GM06990 (cell line): ENCODE results near the gene SIPA1L3.
A peak's percentile ranks its signal among the peaks of the same experiment; 100 is the strongest.

ENCODE experiments used
- DNase-seq: peaks from one replicate; pipeline ENCODE4 v3.0.0-alpha.2; 2011; ENCODE audit not compliant: insufficient read length; ENCODE audit errors: extremely low read depth
- H3K27me3 ChIP-seq: replicated peaks from 2 replicates; pipeline ENCODE4 v1.6.0; 2011; ENCODE audit warnings: low read length; ENCODE audit not compliant: control insufficient read depth, insufficient read depth
- H3K36me3 ChIP-seq: 2 replicates; pipeline ENCODE4 v1.5.1; 2011; ENCODE audit warnings: low read length; ENCODE audit not compliant: control insufficient read depth, insufficient read depth
- H3K4me3 ChIP-seq: replicated peaks from 2 replicates; pipeline ENCODE4 v1.5.1; 2011; ENCODE audit warnings: low read depth, mild to moderate bottlenecking, control low read depth, low read length
- CTCF ChIP-seq: IDR thresholded peaks from 2 replicates; pipeline ENCODE4 v1.5.1; 2011; ENCODE audit warnings: low read length, control low read depth, mild to moderate bottlenecking, inconsistent platforms; ENCODE audit not compliant: insufficient read depth, poor library complexity, severe bottlenecking

Gene SIPA1L3

GRCh38 chr19:37903096-37903495 lies 3.9 kb upstream of the SIPA1L3 start:
- Histone ChIP-seq H3K27me3 (no peaks in the 10 kb centered on the region), H3K4me3 (no peak overlapping the region), H3K36me3 (no peaks in the 10 kb centered on the region)
- no peak for TF ChIP-seq CTCF
- DNase-seq = no peak

GRCh38 chr19:37905946-37906868 lies 801 bp upstream of the SIPA1L3 start, which contains the start of gene WDR87:
Gene WDR87, minus strand, starts transcription at chr19:37906594. Its CDS starts 8,355 bp downstream, at chr19:37898239.
- no peak for TF ChIP-seq CTCF
- Histone ChIP-seq H3K36me3 (no peaks in the 10 kb centered on the region), H3K27me3 (no peaks in the 10 kb centered on the region), H3K4me3 (peak within 1 kb of the TSS; percentile 74)
- peak; percentile 78 for DNase-seq

GRCh38 chr19:37907735-37908455 lies 887 bp downstream of the SIPA1L3 start:
- Histone ChIP-seq H3K36me3 (no peaks in the 10 kb centered on the region; the same call in 1 of the 2 replicates), H3K4me3 (peak overlapping the region; percentile 74), H3K27me3 (no peaks in the 10 kb centered on the region)
- DNase-seq = no peak
- TF ChIP-seq CTCF = no peak

- Histone ChIP-seq H3K27me3 (no peaks in the 10 kb centered on the region), H3K36me3 (no peaks in the 10 kb centered on the region; the same call in 1 of the 2 replicates), H3K4me3 (no peak overlapping the region; the same call in 1 of the 2 replicates)
- TF ChIP-seq CTCF = no peak
- no peak for DNase-seq
These were observed 2.7 kb downstream of the SIPA1L3 start for GRCh38 chr19:37909661-37910199.

- peaks cover 1% of the 10 kb centered on the region; the same call in 1 of the 2 replicates for H3K36me3 ChIP-seq
- DNase-seq = no peak
- peak overlapping the region; percentile 60 for H3K4me3 ChIP-seq
- TF ChIP-seq CTCF = no peak
- H3K27me3 ChIP-seq = no peaks in the 10 kb centered on the region
These were observed 7.9 kb downstream of the SIPA1L3 start for GRCh38 chr19:37914908-37915307.
